Measurements from ENCODE around the gene GGT5.

The GGT5 gene

DNA sequence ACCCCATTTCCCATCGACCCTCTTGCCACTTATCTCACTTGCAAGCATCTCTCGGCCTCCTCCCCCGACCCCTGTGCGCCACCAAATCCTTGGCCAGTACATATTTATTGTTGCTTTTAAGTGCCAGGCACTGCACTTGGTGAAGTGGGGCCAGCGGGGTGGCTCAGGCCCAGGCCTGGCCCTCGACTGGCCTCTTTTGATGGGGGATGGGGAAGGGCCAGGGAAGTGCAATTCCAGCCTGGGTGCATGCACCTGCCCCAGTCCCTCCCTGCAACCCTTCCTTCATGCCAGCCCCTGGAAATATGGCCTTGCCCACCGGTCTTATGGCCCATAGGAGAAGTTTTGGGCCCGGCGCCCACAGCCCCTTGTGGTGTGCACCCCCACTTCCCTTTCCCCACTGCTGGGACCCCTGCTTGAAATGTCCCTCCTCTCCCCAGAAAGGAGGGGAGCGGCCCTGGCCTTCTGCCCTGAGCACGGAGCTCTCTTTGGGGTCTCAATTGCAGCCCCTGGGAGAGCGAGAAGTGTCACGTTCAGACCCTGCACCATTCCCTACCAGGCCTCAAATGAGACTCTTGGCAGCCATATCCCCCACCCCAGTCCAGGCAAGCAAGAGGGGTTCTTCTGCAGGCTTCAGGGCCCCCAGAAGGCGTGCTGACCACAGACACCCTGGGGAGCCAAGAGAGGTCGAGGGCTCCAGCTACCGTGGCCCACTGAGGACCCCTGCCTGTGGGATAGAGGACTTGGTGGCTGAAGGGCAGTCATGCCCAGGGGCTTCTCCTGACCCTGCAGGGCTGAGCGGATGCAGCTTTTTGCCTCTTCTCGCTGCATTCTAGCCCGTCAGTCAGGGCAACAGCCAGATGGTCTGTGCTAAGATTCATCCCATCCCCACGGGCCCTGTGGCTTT, 62.6 kb downstream of the GGT5 start:
- DNase-seq = no peak

DNA sequence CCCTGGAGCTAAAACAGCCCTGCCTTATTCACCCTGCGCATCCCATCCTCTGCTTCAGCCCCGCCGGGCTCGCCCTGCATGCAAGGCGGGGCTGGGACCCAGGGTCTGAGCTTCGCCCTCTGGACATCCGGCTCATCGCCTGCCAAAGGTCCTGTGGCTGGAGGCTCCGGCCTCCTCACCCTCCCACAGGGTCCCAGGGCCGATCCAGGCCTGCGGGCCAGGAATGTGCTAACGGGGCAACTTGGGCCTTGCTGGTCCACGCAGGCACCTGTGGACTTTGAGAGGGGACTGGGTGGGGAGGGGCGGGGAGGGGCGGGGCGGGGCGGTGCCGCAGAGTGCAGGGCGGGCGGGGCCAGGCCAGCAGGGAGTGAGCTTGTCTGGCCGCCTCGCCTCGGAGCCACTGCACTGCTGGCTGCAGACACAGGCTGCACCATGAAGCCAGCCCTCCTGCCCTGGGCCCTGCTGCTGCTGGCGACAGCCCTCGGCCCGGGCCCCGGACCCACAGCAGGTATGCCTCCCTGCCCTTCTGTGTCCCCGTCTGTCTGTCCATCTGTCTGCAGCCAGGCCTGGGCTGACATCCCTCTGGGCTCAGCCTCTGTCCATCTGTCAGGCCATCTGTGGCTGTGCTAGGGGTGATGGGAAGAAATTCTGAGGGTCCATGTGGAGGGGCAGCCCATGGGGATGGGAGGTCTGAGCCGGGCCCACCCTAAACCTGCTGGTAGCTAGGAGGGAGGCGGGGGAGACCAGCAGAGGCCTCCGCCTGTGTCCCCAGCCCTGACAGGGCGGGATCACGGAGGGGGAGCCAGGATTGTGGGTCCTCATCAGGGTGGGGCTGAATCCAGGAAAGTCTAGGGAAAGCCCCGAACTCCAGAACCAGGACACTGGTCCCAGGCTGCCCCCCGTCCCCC, 63.5 kb downstream of the GGT5 start, which contains the start of gene SUSD2:
Gene SUSD2 (plus strand): TSS at position 400 of the 908 bp plus-strand sequence. CDS start 33 bp downstream, at position 433.
- DNase-seq = no peak

DNA sequence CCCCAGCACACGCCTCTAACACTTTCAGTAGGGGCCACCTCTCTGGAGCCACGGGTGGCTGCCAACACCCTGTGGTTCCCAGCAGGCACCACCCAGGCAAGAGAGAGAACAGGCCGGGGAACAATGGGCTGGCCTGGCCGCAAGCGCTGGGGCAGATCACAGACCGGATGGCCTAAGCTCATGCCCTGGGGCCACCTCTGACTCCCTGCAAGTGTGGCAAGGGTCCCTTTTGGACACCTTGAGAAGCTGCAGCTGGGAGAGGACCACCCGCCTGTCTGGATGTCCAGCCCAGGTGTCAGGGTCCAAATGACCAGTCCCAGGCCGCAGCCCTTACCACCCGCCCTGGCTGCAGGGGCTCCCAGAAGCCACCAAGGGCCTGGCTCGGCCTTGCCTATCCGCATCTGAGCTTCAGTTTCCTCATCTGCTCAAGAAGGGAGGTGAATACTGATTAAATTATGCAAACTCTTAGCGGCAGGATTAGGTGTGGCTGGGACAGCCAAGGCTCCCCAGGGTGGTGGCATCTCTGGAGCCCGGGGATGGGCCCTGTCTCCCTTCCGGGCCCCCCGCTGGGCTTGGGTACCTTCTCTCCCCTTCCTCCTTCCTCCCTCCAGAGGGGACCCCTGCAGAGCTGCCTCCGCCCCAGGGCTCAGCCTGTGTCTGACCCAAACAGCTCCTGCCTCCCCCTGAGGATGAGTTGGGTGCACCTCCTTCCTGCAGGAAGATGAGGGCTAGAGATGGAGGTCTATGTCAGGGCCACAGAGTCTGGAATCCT, 64.4 kb downstream of the GGT5 start:
- no peak for DNase-seq

DNA sequence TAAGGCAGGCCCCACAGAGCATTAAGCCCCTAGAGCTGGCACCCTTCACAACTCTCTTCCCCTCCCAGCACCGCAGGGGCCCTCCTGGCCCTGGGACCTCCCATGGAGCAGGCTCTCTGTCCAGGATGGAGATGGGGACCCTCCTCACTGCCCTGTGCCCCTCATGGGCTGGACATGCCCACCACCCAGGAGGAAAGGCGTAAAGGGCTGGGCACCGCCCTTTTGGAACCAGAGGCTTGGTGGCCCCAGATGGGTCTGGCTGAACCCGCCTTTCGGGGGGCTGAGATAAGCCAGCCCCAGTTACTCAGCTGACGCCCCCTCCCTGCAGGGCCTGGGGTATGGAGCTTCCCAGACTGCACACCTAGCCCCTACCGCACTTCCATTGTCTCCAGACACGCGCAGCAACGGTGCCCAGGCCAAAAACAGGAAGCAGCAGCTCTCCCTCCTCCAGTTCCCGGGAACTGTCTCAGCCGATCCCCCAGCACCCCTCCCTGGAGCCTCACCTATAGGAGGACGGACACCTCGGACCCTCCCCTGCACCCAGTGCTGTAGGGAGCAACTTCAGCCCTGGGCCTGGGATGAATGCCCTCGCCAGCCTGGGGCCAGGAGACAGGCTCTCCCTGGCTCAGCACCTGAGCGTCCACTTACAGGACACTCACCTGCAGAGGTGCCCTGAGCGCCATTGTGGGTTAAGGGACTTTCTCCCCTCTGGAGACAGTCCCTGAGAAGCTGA, 65.2 kb downstream of the GGT5 start:
- no peak for DNase-seq

DNA sequence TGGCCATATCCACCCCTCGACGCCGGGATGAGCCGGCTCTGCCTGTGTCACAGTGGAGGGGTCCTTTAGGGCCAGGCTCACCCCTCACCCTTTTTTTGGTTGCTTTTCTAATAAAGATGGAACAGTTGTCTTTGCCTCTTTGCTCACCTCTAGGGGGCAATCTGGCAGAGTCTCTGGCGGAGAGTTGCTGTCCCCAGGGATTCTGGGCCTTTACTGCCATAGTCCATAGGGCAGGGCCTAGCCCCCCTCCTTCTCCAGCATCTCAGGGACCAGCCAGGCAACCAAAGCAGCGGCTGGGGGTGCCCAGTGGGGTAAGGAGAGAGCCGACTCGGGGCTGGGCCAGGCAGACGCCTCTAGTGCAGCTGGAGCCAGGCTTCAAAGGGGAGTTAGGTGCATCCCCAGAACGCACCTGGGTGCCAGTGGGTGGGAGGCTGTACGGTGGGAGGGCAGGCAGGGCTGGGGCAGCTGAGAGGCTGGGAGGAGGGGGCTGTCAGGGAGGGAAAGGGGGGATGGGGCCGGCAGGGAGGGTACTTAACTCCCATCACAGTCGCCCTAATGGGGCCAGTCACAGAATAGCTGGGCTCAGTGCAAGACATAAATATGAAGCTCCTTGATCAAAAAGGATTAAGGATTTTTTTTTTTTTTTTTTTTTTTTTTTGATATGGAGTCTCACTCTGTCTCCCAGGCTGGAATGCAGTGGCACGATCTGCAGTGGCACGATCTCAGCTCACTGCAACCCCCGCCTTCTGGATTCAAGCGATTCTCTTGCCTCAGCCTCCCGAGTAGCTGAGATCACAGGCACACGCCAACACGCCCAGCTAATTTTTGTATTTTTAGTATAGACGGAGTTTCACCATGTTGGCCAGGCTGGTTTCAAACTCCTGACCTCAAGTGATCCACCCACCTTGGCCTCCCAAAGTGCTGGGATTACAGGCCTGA, 66.1 kb downstream of the GGT5 start:
- no peak for DNase-seq

DNA sequence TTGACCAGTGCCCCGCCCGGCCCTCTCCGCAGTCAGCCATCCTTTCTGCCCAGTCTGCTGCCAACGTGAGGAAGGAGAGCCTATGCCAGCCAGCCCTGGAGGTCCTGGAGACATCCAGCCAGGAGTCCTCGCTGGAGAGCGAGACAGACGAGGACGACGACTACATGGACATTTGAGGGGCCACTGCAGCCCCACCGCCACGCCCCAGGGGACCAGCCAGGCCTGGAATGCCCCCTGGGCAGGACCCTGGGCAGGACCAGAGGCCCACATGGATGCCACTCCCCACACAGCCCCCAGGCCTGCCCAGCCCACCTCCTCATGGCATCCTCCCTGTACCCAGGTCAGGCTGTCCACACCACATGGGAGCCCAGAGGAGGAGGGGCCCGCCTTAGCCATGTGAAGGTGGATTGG, 66.9 kb downstream of the GGT5 start:
- no peak for DNase-seq

DNA sequence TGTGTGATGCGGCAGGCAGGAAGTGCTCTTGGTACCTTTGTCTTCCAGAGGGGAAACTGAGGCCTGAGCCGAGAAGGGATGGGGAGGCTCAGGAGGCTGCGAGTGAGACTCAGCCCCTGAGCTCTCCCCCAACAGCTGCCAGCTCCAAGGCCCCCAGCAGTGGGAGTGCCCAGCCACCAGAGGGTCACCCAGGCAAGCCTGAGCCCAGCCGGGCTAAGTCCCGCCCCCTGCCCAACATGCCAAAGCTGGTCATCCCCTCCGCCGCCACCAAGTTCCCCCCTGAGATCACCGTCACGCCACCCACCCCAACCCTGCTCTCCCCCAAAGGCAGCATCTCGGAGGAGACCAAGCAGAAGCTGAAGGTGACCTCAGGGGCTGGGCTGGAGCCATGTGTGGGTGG, 67.4 kb downstream of the GGT5 start:
- DNase-seq = no peak

DNA sequence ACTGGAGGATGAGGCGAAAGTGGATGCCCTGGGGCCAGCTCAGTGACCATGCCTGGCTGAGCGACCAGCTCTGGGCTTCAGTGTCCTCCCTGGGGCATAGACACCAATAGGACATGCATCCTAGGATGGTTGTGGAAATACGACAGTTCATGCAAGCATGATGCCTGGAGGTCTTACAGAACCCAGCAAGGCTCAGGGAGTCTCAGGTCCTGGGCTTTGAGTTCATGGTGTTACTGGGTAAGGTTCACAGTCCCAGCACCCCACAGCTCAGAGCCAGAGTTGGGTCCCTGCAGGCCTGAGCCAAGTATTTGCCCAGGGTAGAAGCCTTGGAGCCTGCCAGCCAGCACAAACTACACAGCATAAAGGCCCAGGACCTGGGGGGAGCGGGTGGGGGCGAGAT, 67.8 kb downstream of the GGT5 start:
- no peak for DNase-seq

DNA sequence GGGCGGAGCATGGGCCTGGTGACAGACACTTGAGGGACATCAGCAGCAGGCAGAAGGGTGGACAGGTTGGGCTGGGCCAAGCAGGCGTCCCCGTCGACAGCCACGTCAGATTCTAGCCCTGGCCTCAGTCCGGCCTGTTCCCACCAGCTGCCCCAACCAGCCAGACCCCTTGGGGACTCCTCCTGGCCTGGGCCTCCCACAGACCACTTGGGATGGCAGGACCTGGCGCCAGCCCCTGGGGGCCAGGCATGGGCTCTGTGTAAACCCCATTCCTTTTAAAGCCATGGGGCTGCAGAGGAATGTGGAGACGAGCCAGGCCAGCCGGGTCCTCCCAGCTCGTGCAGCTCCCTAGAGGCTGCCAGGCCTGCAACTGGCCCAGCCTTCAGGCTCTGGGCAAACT, 68.3 kb downstream of the GGT5 start:
- DNase-seq = no peak

DNA sequence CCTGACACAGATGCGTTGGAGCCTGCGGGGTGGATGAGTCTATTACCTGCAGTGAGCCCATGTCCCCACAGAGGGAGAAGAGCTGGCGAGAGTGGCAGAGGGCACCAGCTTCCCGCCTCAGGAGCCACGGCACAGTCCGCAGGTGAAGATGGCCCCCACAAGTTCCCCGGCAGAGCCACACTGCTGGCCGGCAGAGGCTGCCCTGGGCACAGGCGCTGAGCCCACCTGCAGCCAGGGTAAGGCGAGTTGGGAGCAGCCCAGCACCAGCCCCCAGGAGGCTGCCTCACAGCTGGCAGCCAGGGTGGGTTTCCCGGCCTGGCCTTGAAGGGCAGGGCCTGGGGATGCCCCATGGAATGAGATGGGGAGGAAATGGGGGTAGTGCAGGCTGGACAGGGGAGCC, 68.8 kb downstream of the GGT5 start:
- DNase-seq = no peak

DNA sequence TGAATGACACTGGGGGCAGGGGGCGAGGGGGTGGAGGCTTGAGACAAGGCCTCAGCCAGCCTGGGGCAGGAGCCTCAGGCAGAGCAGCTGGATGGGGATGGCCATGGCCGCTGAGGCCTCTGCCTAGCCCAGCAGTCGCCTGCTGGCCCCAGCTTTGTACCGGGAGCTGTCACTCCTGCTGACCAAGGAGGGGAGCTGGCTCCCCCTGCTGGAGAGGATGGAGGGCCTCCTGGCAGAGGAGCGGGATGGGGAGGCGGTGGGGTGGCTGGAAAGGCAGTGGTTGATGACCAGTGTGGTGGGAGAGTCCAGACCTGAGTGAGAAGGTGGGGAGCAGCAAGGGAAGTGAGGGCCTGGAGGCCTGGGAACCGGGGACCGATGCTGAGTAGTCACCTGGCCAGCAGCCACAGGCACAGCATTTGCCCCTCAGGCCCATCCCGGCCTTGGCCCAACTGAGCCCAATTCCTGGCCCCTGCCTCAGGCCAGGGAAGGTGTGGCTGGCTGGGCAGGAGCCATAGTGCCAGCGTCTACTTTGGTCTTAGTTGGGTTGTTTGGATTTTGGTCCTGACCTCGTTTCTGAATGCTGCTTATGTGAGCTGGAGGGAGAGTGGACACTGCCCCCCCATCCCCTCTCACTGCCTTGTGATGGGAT, 69.6 kb downstream of the GGT5 start:
- peak; percentile 26 for DNase-seq

DNA sequence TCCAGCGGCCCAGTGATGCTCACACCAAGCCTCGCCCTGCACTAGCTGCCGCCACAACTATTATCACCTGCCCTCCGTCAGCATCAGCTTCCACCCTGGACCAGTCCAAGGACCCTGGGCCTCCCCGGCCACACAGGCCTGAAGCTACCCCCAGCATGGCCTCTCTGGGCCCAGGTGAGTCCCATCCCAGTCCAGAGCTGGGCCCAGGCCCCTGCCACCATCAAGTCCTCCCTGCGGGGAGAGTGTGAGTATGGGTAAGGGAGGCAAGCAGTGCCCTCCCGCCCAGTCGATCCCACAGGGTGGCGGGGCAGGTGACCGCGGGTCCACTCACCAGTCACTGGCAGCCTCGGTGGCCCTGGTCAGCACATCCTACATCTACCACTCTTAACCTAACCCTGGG, 73.1 kb downstream of the GGT5 start:
- DNase-seq = no peak

DNA sequence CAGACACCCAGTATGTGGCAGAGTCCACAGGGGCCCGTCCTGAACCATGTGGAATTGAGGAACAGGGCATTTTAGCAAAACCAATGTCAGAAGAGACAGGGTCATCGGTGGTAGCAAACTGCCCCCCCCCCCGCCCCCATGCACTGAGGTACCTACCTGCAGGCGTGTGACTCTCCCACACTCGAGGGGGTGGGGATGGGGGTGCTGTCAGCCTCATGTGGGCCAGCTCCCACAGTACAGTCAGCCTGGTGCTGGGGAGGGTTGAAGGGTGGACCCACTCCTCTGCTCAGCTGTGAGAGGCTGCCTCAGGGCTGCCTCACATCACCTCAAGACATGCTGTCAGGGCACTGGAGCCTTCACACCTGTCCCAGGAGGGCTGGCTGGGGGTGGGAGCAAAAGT, 74.2 kb downstream of the GGT5 start:
- DNase-seq = no peak

DNA sequence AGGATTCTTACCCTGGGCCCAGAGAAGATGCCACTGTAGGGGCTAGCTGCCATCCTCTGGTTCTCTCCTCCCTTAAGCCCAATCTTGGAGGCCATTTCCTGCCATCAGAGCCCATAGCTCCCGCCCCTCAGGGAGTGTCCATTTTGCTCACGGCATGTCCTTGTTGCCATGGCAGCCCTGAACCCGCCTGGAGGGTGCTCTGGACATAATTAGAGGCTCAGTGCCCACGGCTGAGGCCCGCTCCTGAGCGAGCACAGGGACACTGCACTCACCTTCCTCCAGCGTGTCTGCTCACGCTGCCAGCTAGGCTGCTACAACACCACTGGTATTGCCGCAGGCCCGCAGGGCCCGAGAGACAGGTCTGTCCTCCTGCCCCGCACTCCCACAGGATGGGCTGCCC, 74.7 kb downstream of the GGT5 start:
- no peak for DNase-seq

Measured in NCI-H510A treated with DMSO at 0.1 percent for 48 hours (cell line).